B cell (primary cell): ENCODE measurements around the gene ARRDC3. TPM values are rescaled to one million over a fixed set of nuclear protein-coding genes. Genes with fewer than 3 reads are reported as not detected.

ENCODE experiments used
- ATAC-seq: fragments of 200-7000 bp; cut with Tn5 transposase; one replicate; pipeline ENCODE4 v1.10.0; 2021; ENCODE audit warnings: low read depth, mild to moderate bottlenecking, moderate number of reproducible peaks, moderate library complexity
- CTCF ChIA-PET: fragments of 350-600 bp; sonication (Branson Sonifier 250); formaldehyde crosslinking; loops from one replicate; lab custom pipeline; 2021; ENCODE audit warnings: antibody characterized with exemption, inconsistent platforms; lab: Charles Lee
- POLR2A ChIA-PET: fragments of 350-600 bp; sonication (Branson Sonifier 250); formaldehyde crosslinking; loops from one replicate; lab custom pipeline; 2021; ENCODE audit warnings: antibody characterized with exemption; lab: Charles Lee
- DNase-seq: peaks from one replicate; pipeline ENCODE4 v3.0.0; 2013
- H2AFZ ChIP-seq: 2 replicates; pipeline ENCODE4 v1.6.1; 2012; ENCODE audit warnings: mild to moderate bottlenecking, low read depth, low read length; ENCODE audit not compliant: insufficient read depth, poor library complexity, severe bottlenecking
- H3K27ac ChIP-seq, 2 donors: 1 replicate in 1 of 2; 2 replicates in 1 of 2; pipeline ENCODE4 v1.5.1; 2012 to 2013; ENCODE audit warnings: low read length in 2 of 2, mild to moderate bottlenecking in 2 of 2, moderate library complexity in 1 of 2
- H3K27me3 ChIP-seq, 4 experiments: fragments of 200-600 bp in 1 of 4; sonication (generic) in 1 of 4; replicated peaks in 1 of 4; 1 replicate in 2 of 4; 2 replicates in 2 of 4; pipeline versions ENCODE4 v1.6.1 to v1.7.0; 2013 to 2016; ENCODE audit warnings: low read length in 3 of 4, mild to moderate bottlenecking in 2 of 4, mixed read lengths in 1 of 4, moderate library complexity in 1 of 4; ENCODE audit not compliant: insufficient read depth in 4 of 4, control insufficient read depth in 3 of 4; ENCODE audit errors: control extremely low read depth in 1 of 4
- H3K36me3 ChIP-seq, 2 experiments: replicated peaks in 1 of 2; 1 replicate in 1 of 2; 2 replicates in 1 of 2; pipeline versions ENCODE4 v1.6.1 to v1.7.1; 2013; ENCODE audit warnings: low read length in 1 of 2; ENCODE audit not compliant: insufficient read depth in 2 of 2, control insufficient read depth in 1 of 2; ENCODE audit errors: control extremely low read depth in 1 of 2, extremely low read depth in 1 of 2
- H3K4me1 ChIP-seq, 2 donors: fragments of 200-600 bp in 1 of 2; sonication (generic) in 1 of 2; 1 replicate in 1 of 2; 2 replicates in 1 of 2; pipeline versions ENCODE4 v1.5.1 to v1.6.1; 2013 to 2017; ENCODE audit warnings: low read length in 2 of 2; ENCODE audit not compliant: control insufficient read depth in 2 of 2, insufficient read depth in 2 of 2
- H3K4me2 ChIP-seq: replicated peaks from 2 replicates; pipeline ENCODE3; 2012; ENCODE audit warnings: mild to moderate bottlenecking, low read depth, low read length; ENCODE audit not compliant: poor library complexity, severe bottlenecking
- H3K4me3 ChIP-seq, 5 experiments: fragments of 200-600 bp in 1 of 5; sonication (generic) in 1 of 5; 1 replicate in 3 of 5; 2 replicates in 2 of 5; pipeline versions ENCODE4 v1.5.1 to v1.7.0; 2011 to 2016; ENCODE audit warnings: low read length in 4 of 5, mild to moderate bottlenecking in 4 of 5, low read depth in 2 of 5, control low read depth in 1 of 5, moderate library complexity in 1 of 5; ENCODE audit not compliant: insufficient read depth in 1 of 5; ENCODE audit errors: control extremely low read depth in 1 of 5, extremely low read depth in 1 of 5
- H3K79me2 ChIP-seq: fragments of 200-600 bp; sonication (generic); one replicate; pipeline ENCODE4 v1.6.0; 2016; ENCODE audit warnings: low read length; ENCODE audit not compliant: control insufficient read depth, insufficient read depth
- H3K9ac ChIP-seq: fragments of 200-600 bp; sonication (generic); 2 replicates; pipeline ENCODE4 v1.6.1; 2017; ENCODE audit warnings: mild to moderate bottlenecking, low read length, moderate library complexity
- H3K9me3 ChIP-seq, 3 donors: one replicate each; pipeline versions ENCODE4 v1.6.1 to v1.7.1; 2013; ENCODE audit warnings: low read length in 2 of 3; ENCODE audit not compliant: control insufficient read depth in 2 of 3, insufficient read depth in 1 of 3; ENCODE audit errors: control extremely low read depth in 1 of 3
- H4K20me1 ChIP-seq: 2 replicates; pipeline ENCODE4 v1.6.0; 2012; ENCODE audit warnings: mild to moderate bottlenecking, low read length; ENCODE audit not compliant: insufficient read depth, control insufficient read depth, poor library complexity, severe bottlenecking
- H3K27ac Mint-ChIP-seq: one replicate; pipeline ENCODE4 v1.8.0; 2021; ENCODE audit warnings: mixed read lengths
- H3K27me3 Mint-ChIP-seq: one replicate; pipeline ENCODE4 v1.8.0; 2021; ENCODE audit warnings: mixed read lengths
- H3K4me1 Mint-ChIP-seq: one replicate; pipeline ENCODE4 v1.8.0; 2021; ENCODE audit warnings: mixed read lengths
- H3K4me3 Mint-ChIP-seq: one replicate; pipeline ENCODE4 v1.8.0; 2021; ENCODE audit warnings: mixed read lengths
- H3K9me3 Mint-ChIP-seq: one replicate; pipeline ENCODE4 v1.8.0; 2022; ENCODE audit warnings: mixed read lengths; ENCODE audit not compliant: insufficient read depth
- CTCF ChIP-seq: fragments of 200-600 bp; IDR thresholded peaks from one replicate; pipeline ENCODE4 v1.8.0; 2022; ENCODE audit warnings: antibody characterized with exemption, mild to moderate bottlenecking
- EZH2 ChIP-seq: IDR thresholded peaks from 2 replicates; pipeline ENCODE4 v1.6.1; 2012; ENCODE audit warnings: borderline replicate concordance, low read depth, mild to moderate bottlenecking, moderate library complexity, low read length; ENCODE audit not compliant: insufficient read depth, poor library complexity, severe bottlenecking
- WGBS: methylation state at CpG from one replicate; pipeline ENCODE4 v1.1.5; 2013; ENCODE audit warnings: missing lambda C conversion rate; ENCODE audit not compliant: insufficient coverage; 5-methylcytosine and 5-hydroxymethylcytosine counted together
- intact Hi-C: fragments of 100-400 bp; cut with micrococcal nuclease; formaldehyde crosslinking; loops from one replicate; pipeline ENCODE4 v1.10.0; 2022
- polyA plus RNA-seq: library from polyadenylated mRNA; depleted of rRNA; stranded (reverse); fragments of >200 nt; gene quantifications from 2 replicates; pipeline ENCODE4 v1.2.3, GENCODE V29; 2012
- total RNA-seq, 2 donors: library from RNA; stranded (reverse); fragments of 120-200 nt in 1 of 2; gene quantifications; 1 replicate in 1 of 2; 2 replicates in 1 of 2; pipeline versions ENCODE4 v1.2.3 to v1.2.4, GENCODE V29; 2013 to 2022

ARRDC3 gene
- total and polyA plus RNA-seq, 2 donors (not counting 1 experiment from before 2014, with no cell fraction given), result 52.9 to 84.9 TPM

- peaks cover 33% of the 10 kb centered on the region for H4K20me1 ChIP-seq
- intact Hi-C loops, result no loop called here
Observed at GRCh38 chr5:91373006-91373405, 10.1 kb downstream of the ARRDC3 start.

GRCh38 chr5:91369480-91369879 lies 13.6 kb downstream of the ARRDC3 start:
- no peaks in the 10 kb centered on the region for H3K9me3 ChIP-seq
- H3K9ac ChIP-seq, result no peak overlapping the region
- H4K20me1 ChIP-seq, result peaks cover 27% of the 10 kb centered on the region
- intact Hi-C loops, result no loop called here
- no peak overlapping the region for H3K4me3 Mint-ChIP-seq
- no CpG with 5 or more reads among the region's 1 CpG for WGBS
- no peaks in the 10 kb centered on the region for H3K27me3 ChIP-seq
- POLR2A ChIA-PET, result no interaction called here
- H3K4me3 ChIP-seq, result no peak overlapping the region
- no peaks in the 10 kb centered on the region for H3K4me1 ChIP-seq
- DNase-seq (no peak), ATAC-seq (no peak)
- CTCF ChIA-PET, result interaction anchor here (0.6 to 4.0 kb wide), 4 partner anchors 9 to 57 kb away, joined by 3 to 23 read pairs (median 6); no protein-coding TSS in a partner anchor
- H3K9me3 Mint-ChIP-seq, result no peaks in the 10 kb centered on the region
- no peak overlapping the region for H3K27ac ChIP-seq
- H3K27me3 Mint-ChIP-seq, result no peaks in the 10 kb centered on the region
- H3K27ac Mint-ChIP-seq, result no peak overlapping the region
- TF ChIP-seq EZH2 (no peak), CTCF (no peak)
- no peak overlapping the region for H2AFZ ChIP-seq
- no peak overlapping the region for H3K4me2 ChIP-seq
- H3K36me3 ChIP-seq, result peaks cover 33 to 65% of the 10 kb centered on the region in 2 experiments
- H3K79me2 ChIP-seq, result peaks cover under 1% of the 10 kb centered on the region
- peaks cover 7% of the 10 kb centered on the region for H3K4me1 Mint-ChIP-seq

More at GRCh38 chr5:91373006-91373405, 10.1 kb downstream of the ARRDC3 start:
- ChIA-PET POLR2A (no interaction called here), CTCF (interaction anchor here (4.0 kb wide), 1 partner anchor 13 kb away, joined by 23 read pairs; no protein-coding TSS in a partner anchor)
- Histone ChIP-seq H3K79me2 (peaks cover 10% of the 10 kb centered on the region), H2AFZ (no peak overlapping the region), H3K27me3 (no peaks in the 10 kb centered on the region), H3K4me2 (no peak overlapping the region), H3K27ac (peak overlapping the region in 1 of 2 donors; percentile 47), H3K4me1 (peaks cover 0 to 3% of the 10 kb centered on the region in 2 donors), H3K9ac (no peak overlapping the region), H3K36me3 (peaks cover 38 to 90% of the 10 kb centered on the region in 2 experiments), H3K9me3 (no peaks in the 10 kb centered on the region), H3K4me3 (no peak overlapping the region)
- no peak for ATAC-seq
- Mint-ChIP-seq H3K27me3 (no peaks in the 10 kb centered on the region), H3K9me3 (no peaks in the 10 kb centered on the region), H3K4me3 (no peak overlapping the region), H3K27ac (no peak overlapping the region), H3K4me1 (peaks cover 16% of the 10 kb centered on the region)
- TF ChIP-seq EZH2, result no peak
- no peak for TF ChIP-seq CTCF
- WGBS, result no CpG with 5 or more reads among the region's 1 CpG
- DNase-seq, result no peak
